GM21360 (cell line): ENCODE data around the gene AFF2.
A peak's percentile ranks its signal among the peaks of the same experiment; 100 is the strongest.
"Not testable (repeated sequence)": the region's sequence is repeated elsewhere in the genome, so short reads cannot be mapped to it uniquely, and the experiment has no call there.

Experiments used
- ATAC-seq: cut with Tn5 transposase; IDR thresholded peaks from one replicate; pipeline ENCODE4 v1.9.1; 2021; ENCODE audit warnings: mild to moderate bottlenecking, moderate library complexity; ENCODE audit not compliant: unreplicated experiment

The AFF2 gene

DNA sequence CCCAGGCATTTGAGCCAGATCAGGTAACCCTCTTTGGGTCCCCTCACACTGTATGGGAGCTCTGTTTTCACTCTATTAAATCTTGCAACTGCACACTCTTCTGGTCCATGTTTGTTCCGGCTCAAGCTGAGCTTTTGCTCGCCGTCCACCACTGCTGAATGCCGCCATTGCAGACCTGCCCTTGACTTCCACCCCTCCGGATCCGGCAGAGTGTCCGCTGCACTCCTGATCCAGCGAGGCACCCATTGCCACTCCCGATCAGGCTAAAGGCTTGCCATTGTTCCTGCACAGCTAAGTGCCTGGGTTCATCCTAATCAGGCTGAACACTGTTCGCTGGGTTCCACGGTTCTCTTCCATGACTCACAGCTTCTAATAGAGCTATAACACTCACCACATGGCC lies 406.2 kb downstream of the AFF2 start:
- ATAC-seq: not testable (repeated sequence)

- no peak for ATAC-seq
Observed at GRCh38 chrX:148909758-148910157, 409.3 kb downstream of the AFF2 start.

- no peak for ATAC-seq
Observed at GRCh38 chrX:148913971-148914370, 413.6 kb downstream of the AFF2 start.

DNA sequence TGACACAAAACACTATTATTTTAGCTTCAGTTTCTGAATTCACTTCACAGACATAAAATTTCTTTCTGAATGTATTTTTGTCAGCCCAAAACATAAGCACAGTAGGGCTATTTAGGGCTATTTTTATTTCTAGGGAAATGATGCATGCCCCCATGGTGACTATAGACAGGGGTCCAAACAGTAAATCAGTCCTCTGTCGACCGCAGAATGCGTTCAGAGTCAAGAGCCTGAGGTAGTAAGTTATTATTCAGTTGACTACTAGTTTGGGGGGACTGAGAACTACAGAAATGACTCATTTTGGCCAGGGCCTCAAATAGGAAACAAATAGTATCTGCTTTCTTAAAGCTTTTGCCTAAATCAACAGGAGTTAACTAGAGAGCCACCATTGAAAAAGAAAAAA lies 414.4 kb downstream of the AFF2 start:
- peak; percentile 91 for ATAC-seq

- ATAC-seq: no peak
Observed at GRCh38 chrX:148915474-148915873, 415.1 kb downstream of the AFF2 start.

DNA sequence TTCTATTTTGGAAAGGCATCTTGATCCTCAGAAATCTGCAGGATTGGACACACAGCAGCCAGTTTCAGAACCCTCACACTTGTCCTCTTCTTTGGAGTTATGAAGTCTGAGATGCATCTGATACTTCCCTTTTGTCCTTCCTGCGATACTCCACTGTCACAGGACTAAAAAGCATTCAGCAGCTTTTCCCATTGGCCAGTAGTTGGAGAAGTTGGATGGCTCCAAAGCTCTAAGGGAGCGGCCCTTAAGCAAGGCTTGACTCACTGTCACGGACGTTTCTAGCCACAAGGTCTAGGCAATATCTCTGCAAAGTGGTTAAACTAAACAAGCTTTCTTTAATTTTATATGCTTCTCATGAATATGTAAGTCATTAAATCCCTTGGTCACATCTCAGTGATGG lies 417.0 kb downstream of the AFF2 start:
- ATAC-seq: no peak

DNA sequence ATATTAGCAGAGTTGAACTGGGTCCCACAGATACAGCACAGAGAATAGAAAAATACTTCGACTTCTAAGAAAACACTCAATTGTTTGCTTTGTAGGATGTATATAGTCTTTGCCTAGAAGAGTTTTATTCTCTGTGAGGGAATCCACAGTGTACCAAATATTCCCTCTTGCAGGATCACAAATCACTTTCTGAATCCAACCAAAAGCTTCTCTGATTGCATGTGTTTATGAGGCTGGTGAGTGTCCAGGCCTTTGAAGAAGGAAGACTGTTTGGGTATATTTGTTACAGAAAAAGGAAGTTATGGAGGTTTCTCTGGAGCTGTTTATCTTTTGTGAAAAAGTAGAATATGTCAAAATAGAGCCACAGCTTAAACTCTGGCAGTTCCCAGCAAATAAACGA lies 423.2 kb downstream of the AFF2 start:
- ATAC-seq: no peak

- ATAC-seq: no peak
Observed at GRCh38 chrX:148926371-148926770, 426.0 kb downstream of the AFF2 start.

- ATAC-seq: no peak
Observed at GRCh38 chrX:148928811-148929210, 428.4 kb downstream of the AFF2 start.

DNA sequence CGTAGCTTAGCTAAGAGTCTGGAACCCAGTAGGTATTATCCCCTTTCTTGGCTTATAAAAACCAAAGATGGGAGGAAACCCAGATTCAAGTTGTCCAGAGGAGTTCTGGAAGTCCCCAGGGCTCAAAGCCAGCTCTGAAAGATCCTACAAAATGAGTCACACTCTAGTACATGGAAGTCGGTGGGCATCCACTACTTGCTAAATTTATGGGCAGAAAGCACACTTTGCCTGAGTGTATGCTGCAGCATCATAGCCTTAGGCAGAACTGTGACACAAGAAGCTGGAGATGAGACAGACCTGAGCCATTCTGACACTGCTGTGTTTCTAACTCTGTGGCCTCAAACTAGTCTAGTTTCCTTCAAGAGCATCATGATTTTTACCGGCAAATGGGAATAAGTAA lies 429.3 kb downstream of the AFF2 start:
- no peak for ATAC-seq

- ATAC-seq: no peak
Observed at GRCh38 chrX:148930206-148930729, 429.9 kb downstream of the AFF2 start.

GRCh38 chrX:148933881-148934280 lies 433.5 kb downstream of the AFF2 start:
- no peak for ATAC-seq

DNA sequence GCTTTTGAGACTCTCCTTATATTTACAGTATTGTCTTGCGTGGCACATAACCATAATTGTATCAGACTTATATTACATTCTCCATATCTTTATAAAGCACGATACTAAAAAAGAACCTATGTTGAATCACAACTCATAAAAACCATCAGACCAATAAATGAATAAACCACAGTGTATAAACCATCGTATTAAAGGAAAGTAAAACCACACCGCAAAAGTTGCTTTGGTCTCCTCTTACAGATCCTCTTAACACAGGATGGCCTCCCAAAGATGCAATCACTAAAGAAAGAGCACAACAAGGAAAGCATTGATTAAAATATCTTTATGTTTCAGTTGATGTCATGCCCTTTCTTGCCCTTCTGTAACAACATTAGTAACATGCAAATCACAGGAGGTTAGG lies 437.9 kb downstream of the AFF2 start:
- no peak for ATAC-seq

- ATAC-seq: no peak
Observed at GRCh38 chrX:148940411-148940996, 440.1 kb downstream of the AFF2 start.

GRCh38 chrX:148942754-148943153 lies 442.3 kb downstream of the AFF2 start:
- ATAC-seq: no peak

- no peak for ATAC-seq
Observed at GRCh38 chrX:148947399-148947975, 447.1 kb downstream of the AFF2 start.

- no peak for ATAC-seq
Observed at GRCh38 chrX:148956352-148956751, 455.9 kb downstream of the AFF2 start.

GRCh38 chrX:148958901-148959300 lies 458.5 kb downstream of the AFF2 start:
- ATAC-seq: no peak

GRCh38 chrX:148960060-148960459 lies 459.6 kb downstream of the AFF2 start:
- ATAC-seq: no peak

DNA sequence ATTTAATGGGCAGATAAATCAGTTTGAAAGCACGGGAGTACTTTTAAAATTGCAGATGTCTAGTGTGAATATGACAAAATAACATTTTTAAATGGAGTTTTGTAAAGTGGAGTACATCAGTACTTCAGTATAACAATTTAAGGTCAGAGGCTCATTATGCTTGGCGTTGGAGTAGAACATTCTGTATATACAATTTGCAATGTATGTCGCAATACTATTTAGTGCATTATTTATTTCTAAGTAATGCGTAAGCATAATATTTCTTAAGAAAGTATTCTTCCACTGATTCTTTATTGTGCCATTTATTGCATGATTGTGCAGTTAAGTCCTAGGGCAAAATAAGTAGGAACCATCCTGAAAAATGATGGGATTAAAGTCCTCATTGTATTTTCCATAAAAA lies 461.6 kb downstream of the AFF2 start:
- ATAC-seq: no peak

DNA sequence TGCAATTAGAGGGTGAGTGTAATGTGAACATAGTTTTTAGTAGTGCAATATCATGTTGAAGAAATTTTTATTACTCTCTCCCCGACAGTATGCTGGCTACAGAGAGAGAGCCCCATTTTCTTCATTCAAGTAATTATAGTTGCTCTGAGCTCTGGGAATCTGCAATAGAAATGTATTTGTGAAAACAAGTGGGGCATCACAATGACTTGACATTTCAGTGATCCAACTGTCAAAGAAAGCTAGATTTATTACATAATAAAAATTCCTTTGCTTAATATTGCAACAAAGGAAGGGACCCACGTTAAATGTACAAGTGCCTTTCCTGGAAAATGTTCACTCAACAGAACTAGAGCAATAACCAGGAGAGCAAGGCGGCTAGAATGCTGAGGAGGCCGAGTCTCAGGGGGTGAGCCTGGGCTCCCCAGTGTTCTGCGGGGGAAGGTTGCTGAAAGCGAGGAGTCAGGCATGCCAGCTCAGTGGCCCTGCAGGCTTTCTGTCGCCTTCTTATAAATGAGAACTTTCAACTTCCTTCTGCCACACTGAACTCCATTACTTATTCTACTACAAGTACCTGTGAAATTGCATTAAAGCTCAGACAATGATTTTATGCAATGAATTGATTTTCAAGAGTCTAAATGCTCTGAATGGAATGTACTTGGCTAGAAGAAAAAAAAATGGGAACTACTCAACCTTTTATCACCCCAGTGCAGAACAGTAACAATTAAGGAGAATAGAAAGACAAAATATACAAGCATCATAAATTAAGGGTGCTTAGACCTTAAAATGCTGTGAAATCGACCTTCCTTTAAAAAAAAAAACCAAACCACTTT lies 476.4 kb downstream of the AFF2 start:
- ATAC-seq: no peak

- ATAC-seq: no peak
Observed at GRCh38 chrX:148979786-148980185, 479.4 kb downstream of the AFF2 start.
